NB4 (cell line): Measurements from ENCODE around the gene RRP1.

Experiments
- DNase-seq: peaks from one replicate; pipeline ENCODE4 v3.0.0; 2010; ENCODE audit warnings: low read depth
- H3K4me3 ChIP-seq: one replicate; pipeline ENCODE4 v1.5.1; 2011; ENCODE audit warnings: mild to moderate bottlenecking, low read depth, low read length, moderate library complexity
- CTCF ChIP-seq: IDR thresholded peaks from one replicate; pipeline ENCODE4 v1.5.1; 2012; ENCODE audit warnings: low read depth, low read length
- MAX ChIP-seq: IDR thresholded peaks from 2 replicates; pipeline ENCODE4 v1.6.1; 2011; ENCODE audit warnings: low read depth, low read length
- MYC ChIP-seq: IDR thresholded peaks from 2 replicates; pipeline ENCODE4 v1.6.1; 2011; ENCODE audit warnings: low read depth, low read length
- POLR2A ChIP-seq: IDR thresholded peaks from 2 replicates; pipeline ENCODE4 v1.6.1; 2011; ENCODE audit warnings: mild to moderate bottlenecking; ENCODE audit not compliant: insufficient read length; ENCODE audit errors: extremely low read depth

Gene RRP1

GRCh38 chr21:43762303-43763128 is 26.9 kb upstream of the RRP1 start:
- TF ChIP-seq CTCF (no peak), MAX (no peak)
- DNase-seq, result no peak
- no peak overlapping the region for H3K4me3 ChIP-seq

DNA sequence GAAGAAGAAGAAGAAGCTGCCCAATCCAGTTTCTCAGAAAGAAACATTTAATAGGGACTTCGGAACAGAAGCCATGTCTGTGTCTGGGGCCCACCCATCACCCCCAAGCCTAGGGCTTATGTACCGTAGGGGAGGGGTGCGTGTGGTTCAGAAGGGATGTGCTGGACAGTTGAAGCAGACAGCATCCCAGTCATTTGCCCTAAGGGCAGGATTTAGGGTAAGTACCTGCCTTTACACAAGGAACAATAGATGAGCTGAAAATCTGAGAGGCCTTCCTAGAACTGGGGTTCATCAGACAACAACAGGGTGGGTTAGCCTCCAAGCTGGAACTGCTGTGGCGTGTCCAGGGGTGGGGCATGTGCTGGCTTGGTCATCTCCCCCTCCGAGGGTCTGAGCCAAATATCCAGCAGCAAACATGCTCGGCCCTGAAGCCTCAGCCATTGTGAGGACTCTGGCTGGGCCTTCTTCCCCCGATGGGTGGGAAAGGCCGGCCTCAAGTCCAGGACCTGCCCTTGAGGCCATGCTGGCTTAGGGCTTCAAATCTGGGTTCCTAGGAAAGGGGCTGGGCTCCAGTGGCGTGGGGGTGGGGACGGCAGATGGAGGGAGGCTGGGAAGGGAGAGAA is 25.4 kb upstream of the RRP1 start:
- H3K4me3 ChIP-seq, result no peak overlapping the region
- DNase-seq, result no peak
- TF ChIP-seq MYC (no peak), MAX (no peak), POLR2A (no peak), CTCF (no peak)

- no peak for TF ChIP-seq CTCF
- TF ChIP-seq POLR2A, result no peak
- no peak for TF ChIP-seq MYC
- no peak for TF ChIP-seq MAX
- no peak for DNase-seq
- H3K4me3 ChIP-seq, result no peak overlapping the region
Measured at GRCh38 chr21:43764576-43765495, 24.5 kb upstream of the RRP1 start.

GRCh38 chr21:43766734-43767497 is 22.5 kb upstream of the RRP1 start:
- DNase-seq, result no peak
- TF ChIP-seq MYC (no peak), MAX (no peak), CTCF (no peak), POLR2A (no peak)
- no peak overlapping the region for H3K4me3 ChIP-seq

GRCh38 chr21:43767498-43767983 is 21.8 kb upstream of the RRP1 start:
- H3K4me3 ChIP-seq, result no peak overlapping the region
- no peak for DNase-seq
- TF ChIP-seq POLR2A, result no peak
- no peak for TF ChIP-seq MYC
- no peak for TF ChIP-seq CTCF
- TF ChIP-seq MAX, result no peak
